ENCODE data around the gene TFB1M. TPM values are rescaled to one million over a fixed set of nuclear protein-coding genes. Genes with fewer than 3 reads are reported as not detected.
"Not testable (repeated sequence)": the region's sequence is repeated elsewhere in the genome, so short reads cannot be mapped to it uniquely, and the experiment has no call there.

The TFB1M gene
- total RNA-seq, 1 donor from 2014 or later, result 11.9 TPM

DNA sequence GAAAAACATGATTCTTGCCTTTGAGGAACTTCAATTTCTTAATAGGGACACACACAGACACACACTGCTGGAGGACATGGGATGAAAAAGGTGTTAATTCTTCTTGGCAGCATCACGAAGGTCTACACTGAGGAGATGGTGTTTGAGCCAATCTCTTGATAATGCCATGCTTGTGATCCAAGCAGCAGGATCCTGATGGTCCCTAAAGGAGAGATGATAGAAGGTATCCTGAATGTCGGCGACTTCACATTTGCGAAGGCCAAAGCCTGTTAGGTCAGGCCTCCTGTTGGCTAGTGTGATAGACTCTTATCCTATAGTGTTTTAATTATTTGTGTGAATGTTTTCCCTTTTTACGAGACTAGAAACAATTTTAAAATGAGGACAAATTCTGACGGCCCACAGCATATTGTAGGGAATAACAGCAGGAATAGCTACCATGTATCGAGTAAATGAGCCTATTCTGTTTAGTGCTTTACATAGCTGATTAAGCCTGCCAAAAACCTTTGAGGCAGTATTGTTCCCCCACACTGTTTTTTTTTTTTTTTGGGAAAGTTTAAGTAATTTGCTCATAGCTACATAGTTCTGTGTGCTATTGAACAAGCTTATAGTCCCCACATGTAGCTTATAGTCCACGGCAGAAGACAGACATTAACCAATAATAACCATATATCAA is 15.3 kb upstream of the TFB1M start:
- DNase-seq, result no peak

DNA sequence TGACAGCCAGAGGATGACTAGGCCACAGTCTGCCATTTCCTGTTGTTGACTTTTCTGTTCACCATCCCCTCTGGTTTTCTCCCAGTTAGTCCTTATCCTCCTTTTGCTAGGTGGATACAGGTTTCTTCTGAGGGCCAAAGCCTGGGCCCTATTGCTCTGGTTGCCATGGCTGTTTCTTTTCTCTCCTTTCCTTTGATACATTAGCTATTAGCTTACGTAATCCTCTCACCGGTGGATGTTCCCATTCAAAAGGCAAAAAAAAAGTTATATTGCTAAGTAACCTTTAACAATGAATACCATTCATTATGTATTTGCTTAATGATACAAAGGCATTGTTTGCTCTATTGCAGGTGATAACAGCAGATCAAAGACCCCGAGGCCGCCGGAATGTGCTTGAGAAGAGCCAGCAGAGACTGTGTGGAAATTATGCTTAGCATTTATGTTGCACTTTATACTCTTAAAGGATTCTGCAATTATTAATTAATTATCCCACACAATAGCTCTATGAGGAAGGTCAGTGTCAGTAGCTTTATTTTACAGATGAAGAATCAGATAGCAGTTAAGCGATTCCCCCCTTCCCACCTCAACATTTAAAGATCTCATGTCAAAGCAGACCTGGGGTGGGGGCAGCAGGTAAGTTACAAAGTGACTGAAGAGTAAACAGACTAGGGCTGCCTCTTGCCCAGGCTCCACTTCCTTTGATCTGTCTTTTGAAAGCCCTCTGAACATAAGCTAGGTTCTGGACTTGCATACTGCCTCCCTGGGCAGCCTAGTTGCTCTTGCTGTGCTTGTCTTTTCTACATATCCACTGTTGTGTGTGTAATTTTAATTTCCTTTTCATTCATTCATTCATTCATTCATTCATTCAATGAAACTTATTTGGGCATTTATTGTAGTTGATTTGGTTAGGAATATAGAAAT is 14.5 kb upstream of the TFB1M start:
- peak; percentile 18 for DNase-seq

DNA sequence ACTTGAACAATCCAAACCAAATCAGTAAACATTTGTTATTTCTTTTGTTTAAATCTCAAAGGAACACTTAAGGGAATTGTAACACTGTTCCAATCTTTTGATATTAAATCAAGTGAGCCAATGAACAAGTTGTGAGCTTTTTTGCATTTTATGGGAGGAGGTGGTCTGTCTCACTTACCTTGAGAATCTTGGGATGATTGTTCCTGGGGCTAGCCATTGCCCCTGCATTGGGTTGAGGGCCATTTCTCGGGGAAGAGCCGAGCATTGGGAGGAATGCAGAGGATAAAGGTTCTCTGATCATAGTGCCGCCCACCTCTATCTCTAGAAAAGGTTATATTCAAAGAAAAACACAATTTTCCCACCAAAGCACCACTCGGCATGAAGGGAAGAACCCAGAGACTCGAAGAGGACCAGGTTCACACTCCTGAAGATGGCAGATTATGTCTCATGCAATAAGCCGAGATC is 13.8 kb upstream of the TFB1M start:
- DNase-seq, result no peak

DNA sequence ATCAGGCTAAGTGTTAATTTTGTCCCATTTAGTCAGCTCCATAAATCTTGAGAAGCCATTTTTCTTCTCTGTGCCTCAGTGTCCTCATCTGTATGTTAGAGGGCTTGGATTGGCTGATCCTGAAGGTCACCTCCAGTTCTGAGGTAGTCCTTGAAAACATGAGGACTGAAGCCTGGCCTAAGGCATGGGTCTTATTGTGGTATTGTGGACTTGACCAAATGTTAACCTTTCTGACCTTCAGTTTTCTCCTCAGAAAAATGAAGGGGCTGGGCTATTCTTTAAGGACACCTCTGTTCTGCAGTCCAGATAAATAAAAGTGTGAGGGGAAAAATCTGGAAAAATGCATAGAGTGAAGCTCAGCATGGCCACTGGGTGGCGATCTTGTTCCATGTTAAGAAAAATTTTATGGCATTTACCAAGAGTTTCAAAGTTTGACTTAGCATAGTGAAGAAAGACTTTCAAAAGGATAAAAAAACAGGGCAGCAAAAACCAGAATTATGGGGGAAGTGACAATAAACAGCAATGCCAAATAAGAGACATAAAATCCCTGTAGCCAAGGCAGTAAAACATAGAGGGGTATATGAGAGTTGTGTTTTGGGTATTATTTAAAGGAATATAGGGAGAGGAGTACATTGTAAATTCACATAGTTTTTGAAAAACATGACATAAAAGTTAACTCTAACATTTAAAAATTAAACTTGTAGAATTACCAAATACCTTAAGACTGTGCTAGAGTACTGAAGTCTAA is 13.2 kb upstream of the TFB1M start:
- peak; percentile 84 for DNase-seq

DNA sequence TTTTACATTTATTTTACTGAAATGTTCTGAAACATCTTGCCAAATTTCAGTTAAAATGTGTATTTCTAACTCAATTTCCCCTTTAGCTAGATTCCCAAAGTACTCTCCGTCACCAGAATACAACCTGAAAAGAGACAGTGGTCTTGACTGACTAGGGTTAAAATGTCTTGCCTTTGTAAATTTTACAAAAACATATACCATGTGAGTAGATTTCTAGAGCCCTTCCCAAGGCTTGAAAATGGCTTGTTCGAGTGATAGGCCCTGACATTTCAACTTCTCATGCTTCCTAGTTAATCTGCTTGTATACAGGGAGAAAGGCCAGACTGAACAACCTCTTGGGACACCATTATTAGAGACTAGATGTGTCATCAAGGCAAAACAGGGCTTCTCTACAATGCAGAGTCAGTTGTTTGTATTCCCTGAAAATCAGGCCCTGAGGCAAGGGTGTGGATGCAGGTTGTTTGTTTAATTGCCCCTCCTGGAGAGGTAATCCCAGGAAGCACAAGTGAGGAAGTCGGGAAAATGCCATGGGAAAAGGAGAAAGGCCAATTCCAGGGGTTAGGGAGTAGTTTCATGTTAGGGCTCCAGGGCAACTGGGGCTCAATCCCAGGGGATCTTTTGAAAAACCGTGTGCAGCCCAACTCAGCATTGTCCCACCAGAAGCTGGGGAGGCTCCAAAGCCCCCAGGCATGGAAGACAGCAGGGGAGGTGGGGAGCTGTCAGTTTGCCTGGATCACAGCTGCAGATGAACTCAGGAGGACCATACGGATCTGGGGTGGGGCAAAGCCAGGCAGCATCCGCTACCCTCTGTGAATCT is 11.6 kb upstream of the TFB1M start:
- DNase-seq, result no peak

DNA sequence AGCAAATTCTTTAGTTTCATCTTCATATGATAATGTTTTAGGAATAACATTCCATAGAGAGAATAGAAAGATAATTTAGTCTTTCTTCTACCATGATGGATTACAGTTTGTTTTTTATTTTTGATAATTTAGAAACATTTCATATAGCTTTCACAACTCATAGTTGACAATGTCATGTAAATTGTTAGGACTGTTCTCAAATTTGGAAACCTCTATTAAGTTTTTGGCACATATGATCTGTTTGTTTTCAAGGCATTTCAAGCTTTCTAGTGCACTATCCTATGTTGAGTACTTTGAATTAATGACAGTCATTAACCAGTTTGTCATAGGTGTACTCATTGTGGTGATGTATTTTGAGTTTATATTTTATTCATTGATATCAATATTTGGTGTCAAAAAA is 10.7 kb upstream of the TFB1M start:
- DNase-seq, result no peak

DNA sequence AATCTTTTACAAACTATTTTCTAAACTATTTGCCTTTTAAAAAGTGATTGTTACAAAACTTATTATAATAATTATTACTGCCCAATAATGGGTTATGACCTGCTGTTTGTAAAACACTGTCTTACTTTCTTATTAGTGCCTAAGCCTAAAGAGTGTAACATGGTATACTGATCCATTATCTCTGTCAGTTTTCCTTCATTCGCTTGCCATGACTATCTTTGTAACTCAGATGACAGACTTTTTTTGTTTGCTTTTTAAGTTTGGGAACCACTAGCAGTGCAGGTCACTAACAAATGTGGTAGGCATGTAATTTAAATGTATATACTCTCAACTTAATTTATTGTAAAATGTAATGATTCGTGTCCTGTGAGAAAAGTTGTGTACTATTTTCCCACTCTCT is 9.9 kb upstream of the TFB1M start:
- no peak for DNase-seq

DNA sequence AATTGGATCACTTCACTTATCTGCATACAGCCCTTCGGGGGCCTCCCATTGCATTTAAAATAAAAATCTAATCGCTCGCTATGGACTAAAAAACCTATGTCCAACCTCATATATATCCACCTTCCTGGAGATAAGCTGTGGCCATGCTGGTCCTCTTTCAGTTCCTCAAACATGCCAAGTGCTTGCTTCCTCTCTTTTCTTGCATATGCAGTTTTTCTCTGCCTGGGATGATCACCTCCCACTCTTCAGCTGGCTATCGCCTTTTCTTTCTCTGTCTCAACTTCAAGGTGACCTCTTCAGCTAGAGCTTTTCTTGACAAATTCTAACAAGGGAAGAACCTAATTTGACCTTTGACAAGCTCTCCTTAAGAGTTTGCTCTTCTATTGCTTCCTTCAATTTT is 5.6 kb upstream of the TFB1M start:
- DNase-seq, result no peak

DNA sequence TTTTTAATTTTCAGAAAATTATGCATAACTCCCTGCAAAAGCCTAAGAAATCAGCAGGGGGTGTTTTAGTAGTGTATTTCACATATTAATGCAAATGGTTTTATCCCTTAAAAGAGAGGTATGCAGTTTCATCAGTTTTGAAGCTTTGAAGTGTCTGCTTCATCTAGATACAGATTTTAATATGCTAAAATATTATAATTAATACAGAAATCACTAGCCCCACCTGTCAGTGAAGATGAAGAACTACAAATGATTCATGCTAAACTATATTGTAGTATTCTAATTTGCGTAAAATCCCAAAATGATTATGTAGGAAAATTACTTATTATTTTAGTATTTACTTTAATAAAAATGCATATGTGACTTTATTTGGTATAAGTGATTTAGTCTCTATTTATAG is 2.9 kb upstream of the TFB1M start:
- peak; percentile 28 for DNase-seq

DNA sequence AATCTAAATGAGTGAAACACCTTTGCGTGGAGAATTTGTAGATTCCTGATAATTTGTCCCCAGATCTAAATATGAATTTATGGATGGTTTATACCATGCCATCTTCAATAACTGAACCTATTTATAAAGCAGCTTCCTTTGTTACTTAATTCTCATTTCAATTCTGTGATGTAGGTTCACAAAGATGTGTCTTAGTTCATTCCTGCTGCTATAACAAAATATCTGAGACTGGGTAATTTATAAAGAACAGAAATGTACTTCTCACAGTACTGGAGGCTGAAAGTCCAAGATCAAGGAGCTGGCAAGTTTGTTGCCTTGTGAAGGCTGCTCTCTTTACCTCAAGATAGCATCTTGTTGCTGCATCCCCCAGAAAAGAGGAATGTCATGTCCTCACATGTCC is 2.1 kb upstream of the TFB1M start:
- DNase-seq, result no peak

DNA sequence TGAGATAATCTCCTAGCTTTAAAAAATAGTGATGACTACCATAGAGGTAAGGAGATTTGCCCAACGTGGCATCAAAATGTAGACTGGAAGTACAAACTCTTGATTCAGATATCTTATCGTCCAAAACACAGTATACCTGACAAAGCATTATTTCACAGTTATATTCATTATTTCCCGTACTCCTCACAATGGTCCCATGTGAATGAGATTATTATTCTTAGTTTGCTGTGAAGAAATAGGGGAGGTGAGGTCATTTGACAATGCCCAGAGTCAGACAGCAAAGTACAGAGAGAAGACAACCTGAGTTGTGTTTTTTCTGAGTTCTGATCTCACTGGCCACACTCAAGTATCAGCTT is 1.2 kb upstream of the TFB1M start:
- peak; percentile 52 for DNase-seq

DNA sequence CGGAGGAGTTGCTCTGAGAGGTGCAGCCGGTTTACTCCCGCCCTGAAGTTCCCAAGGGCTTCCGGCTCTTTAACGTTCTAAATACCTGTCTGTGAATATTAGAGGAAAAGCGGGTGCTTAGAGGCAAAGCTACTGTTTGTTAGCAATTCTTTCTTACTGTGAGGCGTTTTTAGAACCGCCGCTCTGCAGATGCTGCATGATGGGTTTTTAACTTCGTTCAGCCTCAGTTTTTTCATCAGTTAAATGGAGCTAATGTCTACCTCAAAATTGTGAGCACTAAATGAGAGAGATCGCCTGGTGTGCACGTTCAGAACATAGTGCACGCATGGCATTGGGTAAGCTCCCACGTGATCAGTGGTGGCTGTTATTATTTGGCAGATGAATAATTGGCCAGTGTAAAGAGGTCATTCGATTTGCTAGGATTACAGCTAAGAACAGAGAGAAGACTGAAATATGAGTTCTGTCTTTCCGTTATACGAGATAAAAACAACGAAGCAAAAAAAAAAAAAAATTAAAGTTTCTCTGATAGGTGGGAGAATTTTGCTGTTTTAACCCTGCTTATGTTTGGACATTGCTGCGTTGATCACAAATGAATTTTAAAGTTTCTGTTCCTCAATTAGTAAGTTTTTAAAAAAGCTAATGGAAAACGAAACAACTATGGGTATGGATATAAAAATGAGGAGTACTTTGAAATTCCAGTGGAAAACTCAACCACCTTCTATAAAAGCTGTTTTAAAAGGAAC is 660 bp upstream of the TFB1M start:
- peak; percentile 90 for DNase-seq

DNA sequence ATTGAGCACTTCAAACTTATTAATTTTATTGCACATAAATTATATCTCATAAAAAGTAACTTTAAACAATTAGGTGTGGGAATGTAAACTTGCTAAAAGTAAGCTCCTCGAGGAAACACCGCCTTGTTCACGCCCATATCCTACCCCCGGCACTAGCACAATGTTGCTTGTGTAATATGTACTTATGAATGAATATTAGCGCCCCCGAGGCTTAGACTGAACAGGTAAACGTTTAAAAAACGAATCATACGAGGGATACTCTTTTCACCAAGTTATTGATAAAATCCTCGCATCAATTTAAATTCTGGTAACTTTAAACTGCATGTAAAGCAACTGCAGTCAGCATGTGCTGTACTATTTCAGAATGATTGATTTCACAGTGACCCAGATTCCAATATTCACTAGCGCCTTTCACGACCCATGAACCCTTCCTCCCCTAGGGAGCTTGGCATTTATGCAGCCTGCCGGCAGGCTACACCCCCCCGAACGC is 637 bp downstream of the TFB1M start:
- peak; percentile 61 for DNase-seq

DNA sequence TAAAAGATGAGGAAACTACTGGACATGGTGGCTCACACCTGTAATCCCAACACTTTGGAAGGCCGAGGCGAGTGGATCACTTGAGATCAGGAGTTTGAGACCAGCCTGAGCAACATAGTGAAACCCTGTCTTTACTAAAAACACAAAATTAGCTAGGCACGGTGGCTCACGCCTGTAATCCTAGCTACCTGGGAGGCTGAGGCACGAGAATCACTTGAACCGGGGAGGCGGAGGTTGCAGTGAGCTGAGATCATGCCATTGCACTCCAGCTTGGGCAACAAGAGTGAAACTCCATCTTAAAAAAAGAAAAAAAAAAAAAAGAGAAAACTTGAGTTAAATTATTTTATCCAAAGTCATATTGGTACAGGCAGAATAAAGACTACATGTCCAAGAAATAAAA is 1.3 kb downstream of the TFB1M start:
- not testable (repeated sequence) for DNase-seq

DNA sequence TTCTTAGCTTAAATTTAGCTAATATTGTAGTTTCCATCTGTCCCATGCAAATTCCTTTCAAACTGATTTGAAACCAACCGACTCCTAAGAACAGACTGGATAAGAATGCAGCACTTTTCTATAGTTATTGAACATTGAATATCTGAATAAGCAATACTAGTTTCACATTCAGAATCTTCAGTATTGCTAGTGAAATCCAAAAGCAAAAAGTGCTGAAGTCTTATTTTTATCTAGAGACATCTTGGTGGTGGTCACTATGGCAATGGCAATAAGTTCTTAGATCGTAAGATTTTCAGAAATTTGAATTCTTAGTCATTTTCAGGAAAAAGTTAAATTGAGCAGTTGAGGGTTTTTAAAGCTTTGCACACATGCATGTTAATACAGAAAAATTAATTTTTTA is 2.7 kb downstream of the TFB1M start:
- DNase-seq, result no peak

DNA sequence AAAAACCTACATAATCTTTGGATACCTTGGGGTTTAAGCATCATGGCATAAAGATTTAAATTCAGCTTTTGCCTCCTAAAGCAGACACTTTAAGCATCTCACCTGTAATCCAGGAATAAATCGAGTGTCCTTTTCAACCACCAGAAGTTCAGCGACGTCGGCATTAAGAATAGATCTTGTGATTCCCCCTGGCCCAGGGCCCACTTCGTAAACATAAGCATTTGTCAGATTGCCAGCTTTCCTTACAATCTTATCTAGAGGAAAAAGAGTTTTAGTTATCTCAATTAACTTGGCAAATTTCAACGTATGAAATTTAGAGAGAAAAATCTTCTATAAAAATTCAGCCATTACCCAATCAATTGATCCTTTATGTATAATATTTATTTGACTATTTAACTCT is 3.2 kb downstream of the TFB1M start:
- peak; percentile 84 for DNase-seq

DNA sequence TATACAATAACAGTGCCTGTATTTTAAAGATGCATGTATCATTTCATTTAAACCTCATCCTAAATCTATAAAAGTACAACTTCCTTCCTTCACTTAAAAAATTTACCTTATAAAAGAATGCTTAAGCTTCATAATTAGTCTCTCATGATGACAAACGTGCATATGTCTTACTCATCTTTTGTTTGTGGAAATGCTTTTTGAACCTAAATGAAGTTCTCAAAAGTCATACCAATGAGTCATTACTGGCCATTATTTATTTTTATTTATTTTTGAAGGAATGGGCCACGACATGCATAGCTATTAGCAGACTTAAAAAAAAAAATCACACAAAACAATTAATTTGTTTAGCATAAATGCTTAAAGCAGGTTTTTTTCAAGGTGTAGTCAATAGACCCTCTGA is 3.7 kb downstream of the TFB1M start:
- DNase-seq, result peak; percentile 61

DNA sequence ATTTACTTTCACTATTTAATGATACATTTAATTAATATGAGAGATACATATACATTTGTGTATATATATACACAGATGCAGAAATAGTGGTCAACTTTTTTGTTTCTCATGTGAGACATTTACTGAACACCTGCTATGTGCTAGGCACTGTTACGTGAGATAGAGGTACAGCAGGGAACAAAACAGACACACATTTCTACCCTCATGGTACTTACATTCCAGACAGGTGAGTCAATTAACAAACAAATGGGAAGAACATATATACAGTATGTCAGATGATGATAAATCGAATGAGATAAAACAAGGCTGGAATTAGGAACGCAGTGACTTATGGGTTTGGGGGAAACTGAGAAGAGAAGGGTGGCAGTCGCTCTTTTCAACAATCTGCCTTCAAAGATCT is 5.1 kb downstream of the TFB1M start:
- no peak for DNase-seq

DNA sequence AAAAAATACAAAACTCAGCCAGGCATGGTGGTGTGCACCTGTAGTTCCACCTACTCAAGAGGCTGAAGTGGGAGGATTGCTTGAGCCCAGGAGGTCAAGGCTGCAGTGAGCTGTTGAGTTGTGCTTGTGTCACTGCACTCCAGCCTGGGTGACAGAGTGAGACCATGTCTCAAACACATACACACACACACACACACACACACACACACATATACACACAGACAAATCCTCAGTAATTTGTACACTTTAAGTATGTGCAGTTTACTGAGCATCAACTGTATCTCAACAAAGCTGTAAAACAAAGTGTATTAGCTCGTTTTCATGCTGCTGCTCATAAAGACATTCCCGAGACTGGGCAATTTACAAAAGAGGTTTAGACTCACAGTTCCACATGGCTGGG is 7.3 kb downstream of the TFB1M start:
- no peak for DNase-seq

DNA sequence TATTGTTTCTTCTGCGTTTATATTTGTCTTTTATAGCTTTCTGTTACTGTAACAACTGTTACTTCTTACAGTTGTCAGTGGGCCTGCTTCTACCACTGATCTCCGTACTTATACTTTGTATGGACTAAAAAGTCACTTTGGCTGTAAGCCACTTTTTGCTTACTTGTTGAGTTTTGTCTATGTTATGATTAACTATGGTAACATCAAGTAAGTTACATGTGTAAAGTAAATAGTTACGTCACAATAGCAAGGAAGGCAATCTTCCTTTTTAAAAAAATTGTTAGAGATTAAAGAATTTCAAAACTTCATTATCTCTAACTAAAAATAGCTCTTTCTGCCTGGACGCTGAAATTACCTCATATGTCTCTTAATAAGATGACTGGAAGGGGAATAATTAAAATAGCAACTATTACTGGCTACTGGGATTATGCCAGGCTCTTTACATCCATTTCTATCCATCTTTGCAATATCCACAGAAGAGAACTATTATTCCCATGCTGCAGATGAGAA is 10.9 kb downstream of the TFB1M start:
- no peak for DNase-seq

DNA sequence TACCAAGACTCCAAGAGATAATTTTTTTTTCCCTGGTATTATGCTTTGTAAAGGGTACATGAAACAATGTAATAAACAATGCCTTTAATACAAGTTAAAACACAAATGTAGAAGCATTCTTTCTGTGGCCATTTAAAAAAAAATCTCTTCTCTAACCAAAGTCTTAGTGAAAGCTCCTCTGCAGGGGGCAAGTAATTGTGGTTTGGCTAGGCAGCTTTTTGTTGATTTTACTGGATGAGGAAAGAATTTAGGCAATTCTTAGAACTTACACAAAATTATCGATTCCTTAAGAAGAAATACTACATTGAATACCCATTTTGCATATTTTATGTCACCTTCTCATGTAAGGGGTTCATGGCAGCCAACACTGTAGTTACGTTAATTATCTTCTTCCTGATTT is 12.4 kb downstream of the TFB1M start:
- DNase-seq, result no peak
